Activated T-cell treated with anti-CD3 and anti-CD28 coated beads, Interleukin-2, amount 50 U/mL, for 48 hours (primary cell): ENCODE results near the gene NELFB.

Source experiments
- DNase-seq, 2 experiments: peaks; one replicate each; pipeline ENCODE4 v3.0.0-alpha.2; 2020

Gene NELFB

DNA sequence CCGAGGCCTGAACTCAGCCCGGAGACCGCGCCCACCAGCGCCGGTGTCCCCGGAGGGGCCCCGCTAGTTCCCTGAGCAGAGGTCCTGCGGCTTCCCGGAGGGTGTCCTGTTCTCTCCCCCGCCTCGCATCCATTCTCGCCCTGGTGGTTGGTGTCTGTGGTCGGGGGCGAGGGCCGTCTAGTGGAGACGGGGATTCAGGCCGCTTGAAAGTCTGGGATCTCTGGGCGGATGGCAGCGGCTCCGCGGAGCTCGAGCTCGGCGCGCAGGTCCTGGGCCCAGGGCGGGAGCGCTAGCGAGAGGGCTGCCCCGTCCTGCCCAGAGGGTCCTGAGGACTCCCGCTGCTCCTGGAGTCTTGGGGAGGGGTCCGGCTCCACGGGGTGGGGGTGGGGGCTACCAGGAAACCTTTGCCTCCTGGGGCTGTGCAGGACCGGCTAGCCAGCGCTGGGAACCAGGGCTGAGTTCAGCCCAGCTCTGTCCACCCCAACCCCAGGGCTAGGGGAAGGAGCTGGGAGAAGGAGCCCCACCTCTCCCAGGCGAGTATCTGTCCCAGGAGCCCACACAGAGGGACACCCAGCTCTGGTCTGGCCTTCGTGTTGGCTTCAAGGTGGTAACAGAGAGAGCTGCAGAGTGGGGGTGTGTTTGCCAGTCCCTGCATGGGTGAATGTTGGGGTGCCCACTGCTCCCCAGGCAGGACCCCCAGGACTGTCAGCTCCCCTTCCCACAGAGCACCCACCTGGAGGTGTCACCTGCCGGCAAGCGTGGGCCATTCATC lies 26.4 kb downstream of the NELFB start:
- DNase-seq, result no peak

GRCh38 chr9:137286975-137287383 lies 31.9 kb downstream of the NELFB start:
- peak in 1 of 2 experiments; percentile 57 for DNase-seq

DNA sequence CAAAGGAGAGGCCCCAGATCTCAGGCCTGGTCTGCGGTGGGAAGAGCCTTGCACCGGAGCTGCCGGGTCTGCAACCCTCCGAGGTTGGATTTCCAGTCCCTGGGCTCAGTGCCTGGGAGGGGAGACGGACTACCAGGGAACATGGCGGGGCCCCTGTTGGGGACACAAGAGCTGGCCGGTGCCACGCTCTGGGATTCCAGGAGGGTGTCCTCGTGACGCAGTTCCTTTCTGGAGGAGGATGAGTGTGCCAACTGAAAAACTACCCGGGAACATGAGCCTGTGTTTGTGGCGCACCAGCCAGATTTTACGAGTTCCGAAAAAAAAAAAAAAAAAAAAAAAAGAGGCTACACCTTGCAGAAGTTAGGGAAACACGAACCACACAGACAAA lies 38.0 kb downstream of the NELFB start:
- no peak for DNase-seq

GRCh38 chr9:137293482-137294090 lies 38.5 kb downstream of the NELFB start:
- no peak for DNase-seq

DNA sequence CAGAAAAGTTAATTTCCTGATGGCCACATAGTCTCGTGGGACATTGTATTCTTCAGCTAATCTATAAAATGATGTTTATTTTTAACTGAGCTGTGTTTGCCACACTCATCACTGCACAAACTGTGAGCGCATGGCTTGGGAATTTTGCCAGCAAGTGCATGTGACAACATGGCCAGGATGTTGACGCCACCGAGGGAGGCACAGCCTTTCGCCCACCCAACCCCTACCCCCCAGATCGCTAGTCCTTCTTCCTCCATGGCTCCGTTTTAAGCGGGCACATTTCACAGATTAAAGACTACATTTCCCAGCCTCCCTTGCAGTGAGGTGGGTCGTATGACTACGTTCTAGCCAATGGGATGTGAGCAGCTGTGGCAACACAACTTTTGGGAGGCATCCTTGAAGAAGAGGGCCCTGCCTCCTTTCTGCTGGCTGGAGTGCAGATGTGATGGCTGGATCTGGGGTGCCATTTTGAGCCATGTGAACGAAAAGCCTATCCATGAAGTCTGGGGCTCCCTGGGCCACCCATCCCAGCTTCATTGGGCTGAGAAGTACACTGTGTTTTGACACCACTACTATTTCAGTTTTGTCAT lies 39.1 kb downstream of the NELFB start:
- peak in 1 of 2 experiments; percentile 50 for DNase-seq

GRCh38 chr9:137294681-137295237 lies 39.6 kb downstream of the NELFB start:
- DNase-seq, result no peak

DNA sequence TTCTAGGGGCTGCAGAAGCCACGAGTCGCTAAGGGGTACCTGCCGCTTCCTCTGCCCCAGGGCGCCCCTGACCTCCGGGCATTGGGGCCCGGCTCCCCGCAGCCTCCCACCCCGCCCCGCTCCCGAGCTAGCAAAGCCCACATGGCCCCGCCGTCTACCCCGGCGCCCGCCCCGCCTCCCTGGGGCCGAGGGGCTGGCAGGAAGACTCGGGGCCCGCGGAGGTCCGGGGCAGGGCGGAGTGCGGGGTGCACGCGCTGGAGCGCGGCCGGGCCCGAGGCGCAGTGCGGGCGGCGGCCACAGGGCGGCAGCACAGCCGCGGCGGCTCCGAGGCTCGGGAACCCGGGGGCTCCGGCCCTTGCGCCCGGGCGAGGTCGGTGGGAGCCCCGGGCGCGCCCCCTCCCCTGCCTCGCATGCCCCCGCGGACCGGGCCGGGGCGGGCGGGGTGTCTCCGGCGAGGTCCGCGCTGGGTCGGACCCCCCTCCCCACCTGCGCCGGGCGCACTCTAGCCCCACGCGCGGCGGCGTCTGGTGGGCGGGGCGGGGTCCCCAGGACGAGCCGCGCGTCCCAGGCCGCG lies 40.2 kb downstream of the NELFB start:
- peak; percentile 69 to 80 for DNase-seq

GRCh38 chr9:137295849-137296669 lies 40.9 kb downstream of the NELFB start:
- DNase-seq, result no peak

DNA sequence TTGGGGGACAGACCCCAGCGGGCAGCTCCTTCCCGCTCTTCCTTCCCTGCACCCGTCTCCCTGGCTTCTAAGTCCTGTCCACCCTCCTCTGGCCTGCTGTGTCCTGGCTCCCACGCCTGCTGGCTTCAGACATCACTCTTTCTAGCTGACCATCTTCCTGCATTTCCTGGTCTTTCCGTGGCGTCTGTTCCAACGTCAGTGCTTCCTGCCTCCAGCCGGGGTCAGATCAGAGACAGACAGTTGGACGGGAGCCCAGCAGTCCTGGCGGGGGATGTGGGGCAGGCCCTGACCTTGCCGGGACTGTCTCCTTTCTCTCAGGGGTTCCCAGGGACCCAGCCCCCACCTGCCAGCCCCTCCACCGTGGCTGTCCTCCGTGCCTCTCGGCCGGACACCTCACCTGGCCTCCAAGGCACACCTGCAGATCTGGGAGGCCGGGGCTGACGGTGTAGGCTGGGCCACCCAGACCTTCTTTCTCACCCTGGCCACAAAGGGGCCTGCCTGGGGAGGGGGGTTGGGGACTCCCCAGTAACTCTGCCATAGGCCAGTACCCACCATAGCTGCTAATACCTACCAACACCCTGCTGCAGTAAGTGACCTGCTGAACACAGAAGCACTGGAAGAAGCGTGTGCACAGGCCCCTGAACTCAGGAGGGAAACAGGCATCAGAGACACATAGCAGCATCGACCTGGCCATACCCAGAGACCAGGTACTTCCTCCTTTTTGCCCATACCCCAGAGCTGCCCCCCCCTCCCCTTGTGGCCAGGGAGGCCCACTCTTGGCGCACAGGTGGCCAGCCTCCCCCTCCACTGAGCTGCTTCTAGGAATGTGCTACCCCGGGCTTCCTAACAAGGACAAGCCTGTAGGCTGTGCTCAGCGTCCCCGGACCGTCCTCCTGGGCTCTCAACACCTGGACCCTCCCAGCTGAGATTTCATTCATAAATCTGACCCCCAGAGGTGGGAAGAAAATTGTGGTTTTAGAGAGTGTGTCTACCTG lies 41.8 kb downstream of the NELFB start:
- no peak for DNase-seq

GRCh38 chr9:137297966-137298365 lies 42.8 kb downstream of the NELFB start:
- DNase-seq, result no peak

- no peak for DNase-seq
Measured at GRCh38 chr9:137298401-137299202, 43.5 kb downstream of the NELFB start.

- no peak for DNase-seq
Measured at GRCh38 chr9:137299203-137299565, 44.1 kb downstream of the NELFB start.

- no peak for DNase-seq
Measured at GRCh38 chr9:137299938-137300337, 44.8 kb downstream of the NELFB start.

DNA sequence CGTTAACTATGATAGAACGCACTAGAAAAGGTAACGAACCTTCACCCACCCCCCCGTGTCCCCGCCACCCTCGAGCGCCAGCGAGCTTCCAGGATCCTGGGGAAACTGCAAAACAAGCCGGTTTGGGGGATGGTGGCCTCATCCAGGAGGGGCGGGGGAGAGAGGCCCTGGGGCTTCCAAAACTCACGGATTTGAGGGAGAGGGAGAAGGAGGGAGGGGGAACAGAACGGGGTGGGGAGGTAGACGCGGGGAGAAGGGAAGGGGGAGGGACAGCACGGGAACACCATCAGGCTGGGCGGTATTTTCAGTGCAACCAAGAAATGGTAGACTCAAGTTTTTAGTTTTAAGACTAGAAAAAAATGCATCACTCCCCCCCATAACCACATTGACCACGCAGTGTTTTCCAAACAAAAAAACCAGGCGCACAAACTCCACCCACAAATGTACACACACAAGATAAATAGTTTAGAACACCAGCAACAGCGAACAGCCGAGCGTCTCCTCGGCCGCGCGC lies 45.5 kb downstream of the NELFB start:
- DNase-seq, result no peak

DNA sequence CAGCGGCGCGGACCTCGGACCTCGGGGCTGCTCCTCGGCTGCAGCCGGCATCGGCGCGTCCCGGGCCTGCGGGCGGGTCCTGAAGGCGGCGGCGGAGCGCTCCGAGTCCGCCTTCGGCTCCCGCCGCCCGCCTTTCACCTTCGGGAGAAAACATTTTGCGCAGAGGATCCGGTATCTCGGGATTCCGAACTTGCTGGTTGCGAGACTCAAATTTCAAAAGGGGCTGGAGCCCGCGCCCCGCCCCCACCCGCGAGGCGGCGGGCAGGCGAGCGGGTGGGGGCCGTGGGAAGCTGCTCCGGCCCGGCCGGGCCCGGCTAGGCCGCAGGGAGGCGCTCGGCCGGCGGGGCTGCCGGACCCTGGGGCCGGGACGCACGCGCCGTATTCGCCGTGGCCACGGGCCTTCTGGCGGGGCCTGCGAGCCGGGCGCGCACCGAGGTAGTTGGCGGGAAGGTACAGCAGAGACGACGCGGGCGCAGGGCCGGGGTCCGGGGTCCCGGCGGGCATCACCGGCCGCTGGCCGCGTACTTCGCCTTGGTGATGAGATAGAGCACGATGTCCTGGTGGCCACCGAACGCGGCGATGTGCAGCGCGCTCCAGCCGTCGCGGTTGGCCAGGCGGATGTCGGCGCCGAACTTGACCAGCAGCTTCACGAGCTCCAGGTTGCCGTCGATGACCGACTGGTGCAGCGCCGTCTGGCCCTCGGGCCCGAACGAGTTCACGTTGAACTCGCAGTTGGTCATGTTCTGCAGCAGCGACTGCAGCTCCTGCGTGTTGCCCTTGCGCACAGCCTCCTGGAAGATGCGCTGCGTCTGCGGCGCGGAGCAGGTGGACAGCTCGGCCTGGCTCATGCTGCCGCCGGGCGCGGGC lies 46.2 kb downstream of the NELFB start:
- DNase-seq, result peak in 1 of 2 experiments; percentile 67

GRCh38 chr9:137302118-137302448 lies 47.0 kb downstream of the NELFB start, which contains the start of gene NRARP:
Gene NRARP, minus strand, starts transcription at chr9:137302271. Its CDS starts 343 bp downstream, at chr9:137301928.
- DNase-seq, result peak; percentile 94

- peak in 1 of 2 experiments; percentile 52 for DNase-seq
Measured at GRCh38 chr9:137302449-137303150, 47.5 kb downstream of the NELFB start.

GRCh38 chr9:137303151-137303892 lies 48.2 kb downstream of the NELFB start:
- DNase-seq, result no peak
